NCI-H1694 treated with DMSO at 0.1 percent for 48 hours (cell line): ENCODE measurements around the gene CFAP73.
A peak's percentile ranks its signal among the peaks of the same experiment; 100 is the strongest.

ENCODE experiments used
- DNase-seq: peaks from one replicate; lab custom pipeline; 2025; lab: John Stamatoyannopoulos, UW

Gene CFAP73

GRCh38 chr12:113142173-113142885 lies 7.2 kb upstream of the CFAP73 start:
- DNase-seq: no peak

- no peak for DNase-seq
Observed at GRCh38 chr12:113142886-113143332, 6.6 kb upstream of the CFAP73 start.

- no peak for DNase-seq
Observed at GRCh38 chr12:113143959-113144358, 5.6 kb upstream of the CFAP73 start.

GRCh38 chr12:113144806-113145205 lies 4.7 kb upstream of the CFAP73 start:
- no peak for DNase-seq

GRCh38 chr12:113145720-113146551 lies 3.6 kb upstream of the CFAP73 start:
- DNase-seq: no peak

- DNase-seq: no peak
Observed at GRCh38 chr12:113146999-113147398, 2.5 kb upstream of the CFAP73 start.

GRCh38 chr12:113151655-113152054 lies 2.1 kb downstream of the CFAP73 start:
- no peak for DNase-seq

- DNase-seq: no peak
Observed at GRCh38 chr12:113152196-113152834, 2.8 kb downstream of the CFAP73 start.

- DNase-seq: peak; percentile 52
Observed at GRCh38 chr12:113152835-113153814, 3.6 kb downstream of the CFAP73 start.

- DNase-seq: no peak
Observed at GRCh38 chr12:113154351-113154973, 4.9 kb downstream of the CFAP73 start.

- no peak for DNase-seq
Observed at GRCh38 chr12:113155060-113155459, 5.5 kb downstream of the CFAP73 start.

- no peak for DNase-seq
Observed at GRCh38 chr12:113155646-113156045, 6.1 kb downstream of the CFAP73 start.

GRCh38 chr12:113157218-113157859 lies 7.8 kb downstream of the CFAP73 start:
- no peak for DNase-seq

GRCh38 chr12:113158439-113159203 lies 9.1 kb downstream of the CFAP73 start:
- DNase-seq: no peak

GRCh38 chr12:113159937-113160336 lies 10.4 kb downstream of the CFAP73 start:
- DNase-seq: no peak

GRCh38 chr12:113161415-113162016 lies 12.0 kb downstream of the CFAP73 start:
- peak; percentile 61 for DNase-seq

- DNase-seq: no peak
Observed at GRCh38 chr12:113162102-113163029, 12.8 kb downstream of the CFAP73 start.

- DNase-seq: no peak
Observed at GRCh38 chr12:113163030-113163360, 13.5 kb downstream of the CFAP73 start.
